A549 treated with AZD9567 at 1 μM for 4 hours (cell line): Measurements from ENCODE around the gene OGA. TPM values are rescaled to one million over a fixed set of nuclear protein-coding genes. Genes with fewer than 3 reads are reported as not detected.

Experiments
- total RNA-seq: library from RNA; stranded (reverse); fragments of 200-300 nt; extraction: Qiagen RNA extraction; gene quantifications from 5 replicates; pipeline ENCODE4 v1.2.3, GENCODE V29; 2022; ENCODE audit not compliant: insufficient read depth

OGA gene
- 63.4 to 101 TPM (median 74.4 TPM) in 5 replicates for total RNA-seq

DNA sequence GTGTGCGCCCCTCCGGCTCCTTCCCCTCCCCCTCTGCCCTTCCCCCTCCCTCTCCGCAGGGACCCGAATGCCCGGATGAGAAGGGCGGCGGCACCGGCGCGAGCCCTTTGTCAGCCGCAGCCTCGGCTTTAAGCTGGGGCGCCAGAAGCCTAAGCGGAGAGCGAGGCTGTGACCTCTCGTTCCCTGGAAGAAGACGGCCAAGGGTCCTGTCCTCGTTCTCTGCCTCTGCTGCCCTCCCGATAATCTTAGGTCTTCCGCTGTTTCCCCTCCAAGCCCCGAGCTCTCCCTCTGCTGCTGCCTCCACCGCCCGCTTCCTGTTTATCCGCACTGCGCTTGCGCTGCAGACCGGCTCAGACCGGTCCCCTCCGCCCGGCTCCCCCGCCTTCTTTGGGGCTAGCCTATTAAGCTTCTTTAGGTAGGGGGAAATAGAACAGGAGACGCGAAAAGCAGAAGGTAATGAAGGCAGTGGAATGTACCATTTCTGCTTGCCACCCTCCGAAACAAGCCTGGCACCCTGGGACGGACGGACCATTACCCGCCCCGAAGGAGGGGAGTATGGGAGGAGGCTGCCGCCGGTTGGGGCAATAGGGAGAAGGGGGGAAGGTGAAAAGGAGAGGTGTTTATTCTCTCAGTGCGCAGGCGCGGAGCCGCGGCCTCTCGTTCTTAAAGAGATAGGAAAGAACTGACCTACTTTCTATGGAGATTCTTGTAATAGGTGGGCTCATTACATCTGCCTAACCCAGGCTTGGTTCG, at the start of gene OGA:
Gene OGA (minus strand): TSS at position 326 of the 753 bp plus-strand sequence. CDS start 422 bp downstream, outside the sequence.

DNA sequence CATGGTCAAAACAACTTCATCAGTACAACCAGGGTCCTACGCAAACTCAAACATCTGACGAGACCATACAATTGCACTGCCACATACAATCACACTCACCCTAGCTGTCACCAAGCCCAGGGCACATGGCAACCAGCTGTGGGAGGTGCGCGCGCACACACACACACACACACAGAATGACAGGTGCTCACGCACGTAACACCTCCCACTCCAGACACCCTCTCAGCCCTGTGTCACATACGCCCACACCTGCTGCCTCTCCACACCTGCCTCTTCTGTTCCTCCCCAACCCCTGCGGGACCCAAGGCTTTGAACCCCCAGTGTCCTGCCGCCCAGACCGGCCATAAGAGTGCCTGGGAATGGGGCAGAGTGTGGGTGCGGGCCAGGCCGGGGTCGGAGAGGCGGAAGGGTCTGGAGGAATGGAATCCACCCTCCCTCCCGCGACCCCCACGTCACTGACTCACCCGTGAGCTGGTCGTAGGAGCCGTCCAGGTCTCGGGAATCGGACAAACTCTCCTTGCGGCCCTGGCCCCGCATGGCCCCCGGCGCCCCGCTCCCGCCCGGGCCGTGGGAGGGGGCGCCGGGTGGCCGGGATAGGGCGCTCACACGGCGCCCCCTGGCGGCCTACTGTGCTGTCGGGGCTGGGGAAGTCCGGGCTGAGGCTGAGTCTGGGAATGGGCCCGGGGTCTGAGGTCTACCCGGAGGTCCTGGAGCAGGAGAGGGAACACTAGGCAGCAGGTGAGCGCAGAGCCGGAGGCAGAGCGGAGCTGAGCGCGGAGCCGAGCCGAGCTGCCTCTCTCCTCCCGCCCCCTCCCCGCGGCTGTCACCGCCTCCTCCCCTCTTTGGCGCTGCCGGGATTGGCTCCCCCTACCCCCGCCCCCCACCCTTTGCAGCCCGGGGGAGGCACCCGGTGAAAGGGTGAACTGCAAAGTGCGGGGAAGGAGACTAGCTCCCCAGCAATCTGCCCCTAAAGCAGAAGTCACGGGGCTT, 25.1 kb upstream of the OGA start, which contains the start of gene KCNIP2:
Gene KCNIP2 (minus strand): TSS at position 769 of the 990 bp plus-strand sequence. CDS start 232 bp downstream, at position 537.

DNA sequence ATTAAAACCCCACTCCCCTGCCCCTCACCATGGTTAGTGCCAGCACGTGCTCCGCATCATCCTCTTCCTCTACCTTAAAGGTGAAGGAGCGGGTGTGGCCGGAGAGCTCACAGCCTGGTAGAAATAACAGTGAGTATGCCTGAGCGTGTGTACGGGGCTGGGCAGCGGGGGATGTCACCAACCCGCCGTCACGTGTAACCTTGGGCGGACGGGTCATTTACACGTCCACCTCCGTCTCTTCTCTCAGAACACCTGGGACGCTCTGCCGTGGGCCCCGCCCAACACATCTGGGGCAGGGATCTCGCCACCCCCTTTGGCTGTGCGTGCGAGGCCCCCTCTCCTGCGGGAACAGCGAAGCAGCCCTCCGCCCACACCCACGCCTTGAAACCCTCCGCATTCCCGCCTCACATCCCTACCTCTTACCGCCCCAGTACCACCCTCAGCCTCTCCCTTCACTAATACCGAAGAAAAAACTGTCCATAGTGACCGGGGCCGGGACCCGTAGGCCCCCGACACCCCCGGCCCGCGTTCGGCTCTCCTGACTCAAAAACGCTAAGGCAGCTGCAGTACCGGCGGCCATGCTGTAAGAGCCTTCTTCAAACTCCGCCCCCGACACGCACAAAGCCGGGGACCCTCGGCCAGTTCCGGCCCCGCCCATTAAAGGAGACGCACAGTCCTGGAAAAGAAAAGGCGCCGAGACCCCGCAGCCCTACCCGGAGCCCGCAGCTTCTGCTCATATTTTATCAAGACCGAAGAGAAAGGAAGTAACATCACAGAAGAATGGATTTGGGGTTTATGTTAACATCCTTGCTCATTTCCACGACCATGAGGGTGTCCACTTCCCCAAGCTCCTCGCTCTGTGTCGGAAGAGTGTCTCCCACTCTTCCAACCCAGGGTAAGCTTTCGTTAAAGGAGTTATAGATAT, 35.2 kb downstream of the OGA start, which contains the start of gene NPM3:
Gene NPM3 (minus strand): TSS at position 636 of the 925 bp plus-strand sequence. CDS start 56 bp downstream, at position 580.

GRCh38 chr10:101775273-101776160, 42.7 kb downstream of the OGA start, which contains the start of gene FGF8:
Gene FGF8, minus strand, starts transcription at chr10:101776114. Its CDS starts 214 bp downstream, at chr10:101775900.

Other genes with a start within 250 kb of the OGA start
- gene POLL, start 230.2 kb downstream of the OGA start, total RNA-seq, result 13.6 to 16.8 TPM (median 16.2 TPM) in 5 replicates
- 31.5 to 70.0 TPM (median 32.9 TPM) in 5 replicates for gene DPCD, start 230.1 kb downstream of the OGA start, total RNA-seq
- gene FBXW4, start 123.3 kb downstream of the OGA start, total RNA-seq, result 21.1 to 29.2 TPM (median 23.5 TPM) in 5 replicates
- 0.15 to 0.17 TPM in 2 of 5 replicates, not detected in the others for gene FGF8, start 42.3 kb downstream of the OGA start, total RNA-seq
- 86.2 to 126 TPM (median 119 TPM) in 5 replicates for gene NPM3, start 35.0 kb downstream of the OGA start, total RNA-seq
- 0.57 to 0.90 TPM (median 0.71 TPM) in 4 of 5 replicates, not detected in the other for gene KCNIP2, start 25.4 kb upstream of the OGA start, total RNA-seq
- 6.9 to 11.5 TPM (median 10.7 TPM) in 5 replicates for gene ARMH3, start 237.7 kb upstream of the OGA start, total RNA-seq
- gene HPS6, start 246.9 kb upstream of the OGA start, total RNA-seq, result 25.7 to 40.3 TPM (median 37.5 TPM) in 5 replicates